SK-N-SH treated with all-trans-retinoic acid at 6 μM for 48 hours (cell line): Measurements from ENCODE around the gene ZNF524.
A peak's percentile ranks its signal among the peaks of the same experiment; 100 is the strongest.

Source experiments
- ATAC-seq: fragments of 200-7000 bp; cut with Tn5 transposase; 3 replicates; pipeline ENCODE4 v1.9.1; 2020; ENCODE audit warnings: mild to moderate bottlenecking, moderate library complexity
- ARNTL ChIP-seq: fragments of 450-650 bp; formaldehyde crosslinking; IDR thresholded peaks from 2 replicates; pipeline ENCODE4 v1.5.0; 2020; ENCODE audit warnings: low read depth, mild to moderate bottlenecking, moderate library complexity, borderline replicate concordance
- BACH2 ChIP-seq: fragments of 250-450 bp; sonication (Bioruptor Pico); IDR thresholded peaks from 2 replicates; pipeline ENCODE4 v1.9.0; 2021; ENCODE audit warnings: mild to moderate bottlenecking, borderline replicate concordance
- CSDC2 ChIP-seq: fragments of 250-450 bp; sonication (Bioruptor Pico); IDR thresholded peaks from 2 replicates; pipeline ENCODE4 v1.5.0; 2020; ENCODE audit warnings: mild to moderate bottlenecking, moderate library complexity
- ESRRG ChIP-seq: fragments of 250-450 bp; sonication (Bioruptor Pico); IDR thresholded peaks from 2 replicates; pipeline ENCODE4 v1.6.1; 2021; ENCODE audit warnings: mild to moderate bottlenecking
- GLIS3 ChIP-seq: fragments of 250-450 bp; sonication (Bioruptor Pico); IDR thresholded peaks from 2 replicates; pipeline ENCODE4 v1.5.0; 2020; ENCODE audit warnings: mild to moderate bottlenecking, moderate library complexity
- ISL1 ChIP-seq: fragments of 250-450 bp; sonication (Bioruptor Pico); IDR thresholded peaks from 2 replicates; pipeline ENCODE4 v2.1.2; 2022; ENCODE audit warnings: mild to moderate bottlenecking, moderate library complexity
- PPARA ChIP-seq: fragments of 250-450 bp; sonication (Bioruptor Pico); IDR thresholded peaks from 2 replicates; pipeline ENCODE4 v1.5.0; 2020; ENCODE audit warnings: mild to moderate bottlenecking, borderline replicate concordance
- RARB ChIP-seq: fragments of 250-450 bp; sonication (Bioruptor Pico); IDR thresholded peaks from 2 replicates; pipeline ENCODE4 v1.8.0; 2021; ENCODE audit warnings: mild to moderate bottlenecking, moderate library complexity
- SNAI2 ChIP-seq: fragments of 250-450 bp; sonication (Bioruptor Pico); IDR thresholded peaks from 2 replicates; pipeline ENCODE4 v1.5.0; 2020; ENCODE audit warnings: mild to moderate bottlenecking, moderate library complexity
- TCF4 ChIP-seq: fragments of 250-450 bp; sonication (Bioruptor Pico); IDR thresholded peaks from 2 replicates; pipeline ENCODE4 v1.8.0; 2021; ENCODE audit warnings: mild to moderate bottlenecking, moderate library complexity, borderline replicate concordance
- ZC3H10 ChIP-seq: fragments of 250-450 bp; sonication (Bioruptor Pico); IDR thresholded peaks from 2 replicates; pipeline ENCODE4 v1.5.1; 2021; ENCODE audit warnings: mild to moderate bottlenecking, moderate library complexity
- ZFP3 ChIP-seq: fragments of 250-450 bp; sonication (Bioruptor Pico); IDR thresholded peaks from 2 replicates; pipeline ENCODE4 v1.5.0; 2020; ENCODE audit warnings: mild to moderate bottlenecking, moderate library complexity
- ZFP30 ChIP-seq: fragments of 450-650 bp; formaldehyde crosslinking; IDR thresholded peaks from 2 replicates; pipeline ENCODE4 v1.5.0; 2022; ENCODE audit warnings: mild to moderate bottlenecking, moderate library complexity
- ZNF70 ChIP-seq: fragments of 450-650 bp; formaldehyde crosslinking; IDR thresholded peaks from 2 replicates; pipeline ENCODE4 v1.5.0; 2020; ENCODE audit warnings: mild to moderate bottlenecking, moderate library complexity
- ZNF8 ChIP-seq: fragments of 450-650 bp; formaldehyde crosslinking; IDR thresholded peaks from 2 replicates; pipeline ENCODE4 v1.5.0; 2020; ENCODE audit warnings: mild to moderate bottlenecking, moderate library complexity
- TF ChIP-seq, protein P1 (sequence below): fragments of 250-450 bp; sonication (Bioruptor Pico); IDR thresholded peaks from 2 replicates; pipeline ENCODE4 v1.5.1; 2021; ENCODE audit warnings: mild to moderate bottlenecking, moderate library complexity
- TF ChIP-seq, protein P2 (sequence below): fragments of 250-450 bp; sonication (Bioruptor Pico); IDR thresholded peaks from 2 replicates; pipeline ENCODE4 v1.8.0; 2020; ENCODE audit warnings: mild to moderate bottlenecking, moderate library complexity, borderline replicate concordance
- TF ChIP-seq, protein P3 (sequence below): fragments of 250-450 bp; sonication (Bioruptor Pico); IDR thresholded peaks from 2 replicates; pipeline ENCODE4 v1.5.0; 2020; ENCODE audit warnings: mild to moderate bottlenecking, moderate library complexity
- TF ChIP-seq, protein P4 (sequence below): fragments of 250-450 bp; sonication (Bioruptor Pico); IDR thresholded peaks from 2 replicates; pipeline ENCODE4 v1.8.0; 2021; ENCODE audit warnings: low read depth, mild to moderate bottlenecking, moderate library complexity, borderline replicate concordance

ZNF524 gene

DNA sequence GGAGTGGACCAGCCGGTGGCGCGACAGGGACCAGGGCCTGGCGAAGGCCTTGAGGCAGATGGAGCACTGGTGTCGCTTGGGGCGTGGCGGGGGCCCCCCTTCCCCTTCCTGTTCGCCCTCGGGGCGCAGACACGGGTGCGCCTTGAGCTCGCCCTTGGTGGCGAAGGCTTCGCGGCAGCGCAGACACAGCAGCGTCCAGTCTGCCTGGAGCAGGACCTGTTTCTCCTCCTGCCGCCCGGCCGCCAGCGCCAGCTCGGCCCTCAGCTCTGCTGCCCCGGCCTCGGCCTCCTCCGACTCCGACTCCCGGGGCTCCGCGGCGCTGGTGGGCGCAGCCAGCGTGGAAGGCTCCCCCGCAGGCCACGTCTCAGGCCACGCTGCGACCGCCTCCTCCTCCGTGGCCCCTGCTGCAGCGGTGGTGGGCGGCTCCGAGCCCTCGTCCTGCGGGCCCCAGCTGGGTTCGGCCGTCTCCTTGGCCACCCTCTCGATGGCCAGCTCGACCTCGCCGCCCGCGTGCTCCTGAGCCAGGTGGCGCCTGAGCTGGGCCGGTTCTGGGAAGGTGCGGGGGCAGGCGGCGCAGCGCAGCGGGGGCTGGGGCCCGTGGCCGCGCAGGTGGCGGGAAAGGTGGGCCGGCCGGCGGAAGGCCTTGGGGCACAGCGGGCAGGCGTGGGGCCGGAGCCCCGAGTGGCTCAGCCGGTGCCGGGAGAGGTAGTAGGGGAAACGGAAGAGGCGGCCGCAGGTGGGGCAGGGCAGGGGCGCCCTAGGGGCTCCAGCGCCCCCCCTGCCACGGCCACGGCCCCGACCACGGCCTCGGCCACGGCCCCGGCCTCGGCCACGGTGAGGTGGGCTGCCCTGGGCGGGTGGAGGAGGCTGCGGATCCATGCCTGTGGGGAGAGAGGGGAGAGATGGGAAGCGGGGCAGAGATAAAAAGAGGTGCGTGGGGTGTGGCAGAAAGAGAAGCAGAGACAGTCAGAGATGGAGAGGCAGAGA is 21.0 kb upstream of the ZNF524 start:
- TF ChIP-seq GLIS3 (CRISPR knock-in tag) (no peak), ISL1 (CRISPR knock-in tag) (no peak), ESRRG (CRISPR knock-in tag) (no peak), CSDC2 (CRISPR knock-in tag) (no peak), ZFP3 (CRISPR knock-in tag) (no peak)
- ATAC-seq = no peak

DNA sequence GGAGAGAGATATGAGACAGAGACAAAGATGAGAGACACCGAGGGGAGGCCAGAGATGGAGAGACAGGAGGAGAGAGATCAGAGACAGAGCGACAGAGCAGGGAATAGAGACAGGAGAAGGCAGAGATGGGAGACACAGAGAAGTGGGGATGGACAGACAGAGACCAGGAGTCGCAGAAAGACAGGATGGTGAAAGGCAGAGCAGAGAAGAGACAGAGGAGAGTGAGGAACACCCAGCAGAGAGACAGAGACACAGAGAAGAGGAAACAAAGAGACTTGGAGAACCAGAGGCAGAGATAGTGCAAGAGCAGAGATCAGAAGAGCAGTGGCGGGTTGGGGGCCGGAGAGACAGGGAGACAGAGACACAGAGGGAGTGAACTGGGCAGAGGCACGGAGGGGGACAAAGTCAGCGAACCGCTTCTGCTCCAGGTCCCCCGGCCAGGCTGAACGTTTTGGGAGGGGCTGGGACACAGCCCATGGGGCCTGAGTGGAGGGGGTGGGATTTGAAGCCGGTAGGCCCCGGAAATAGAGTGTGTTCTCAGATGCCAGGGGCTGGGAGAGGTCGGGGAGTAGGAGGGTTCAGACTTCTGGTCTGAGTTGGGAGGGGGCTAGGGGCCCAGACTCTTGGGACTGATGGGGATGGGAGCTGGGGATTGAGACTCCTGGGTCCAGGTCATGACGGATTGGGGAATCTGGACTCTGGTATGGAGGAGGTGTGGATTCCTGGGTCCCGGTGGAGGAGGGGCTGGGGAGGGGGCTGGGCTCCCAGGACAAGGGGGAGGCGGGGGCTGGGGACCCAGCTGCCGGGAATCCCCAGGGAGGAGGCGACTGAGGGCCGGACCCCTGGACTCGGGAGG is 20.1 kb upstream of the ZNF524 start:
- ATAC-seq = peak; percentile 71
- TF ChIP-seq, protein P1, sequence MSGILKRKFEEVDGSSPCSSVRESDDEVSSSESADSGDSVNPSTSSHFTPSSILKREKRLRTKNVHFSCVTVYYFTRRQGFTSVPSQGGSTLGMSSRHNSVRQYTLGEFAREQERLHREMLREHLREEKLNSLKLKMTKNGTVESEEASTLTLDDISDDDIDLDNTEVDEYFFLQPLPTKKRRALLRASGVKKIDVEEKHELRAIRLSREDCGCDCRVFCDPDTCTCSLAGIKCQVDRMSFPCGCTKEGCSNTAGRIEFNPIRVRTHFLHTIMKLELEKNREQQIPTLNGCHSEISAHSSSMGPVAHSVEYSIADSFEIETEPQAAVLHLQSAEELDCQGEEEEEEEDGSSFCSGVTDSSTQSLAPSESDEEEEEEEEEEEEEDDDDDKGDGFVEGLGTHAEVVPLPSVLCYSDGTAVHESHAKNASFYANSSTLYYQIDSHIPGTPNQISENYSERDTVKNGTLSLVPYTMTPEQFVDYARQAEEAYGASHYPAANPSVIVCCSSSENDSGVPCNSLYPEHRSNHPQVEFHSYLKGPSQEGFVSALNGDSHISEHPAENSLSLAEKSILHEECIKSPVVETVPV (CRISPR knock-in tag) = no peak
- TF ChIP-seq TCF4 (CRISPR knock-in tag) = no peak
- TF ChIP-seq ZFP3 (CRISPR knock-in tag) = no peak

DNA sequence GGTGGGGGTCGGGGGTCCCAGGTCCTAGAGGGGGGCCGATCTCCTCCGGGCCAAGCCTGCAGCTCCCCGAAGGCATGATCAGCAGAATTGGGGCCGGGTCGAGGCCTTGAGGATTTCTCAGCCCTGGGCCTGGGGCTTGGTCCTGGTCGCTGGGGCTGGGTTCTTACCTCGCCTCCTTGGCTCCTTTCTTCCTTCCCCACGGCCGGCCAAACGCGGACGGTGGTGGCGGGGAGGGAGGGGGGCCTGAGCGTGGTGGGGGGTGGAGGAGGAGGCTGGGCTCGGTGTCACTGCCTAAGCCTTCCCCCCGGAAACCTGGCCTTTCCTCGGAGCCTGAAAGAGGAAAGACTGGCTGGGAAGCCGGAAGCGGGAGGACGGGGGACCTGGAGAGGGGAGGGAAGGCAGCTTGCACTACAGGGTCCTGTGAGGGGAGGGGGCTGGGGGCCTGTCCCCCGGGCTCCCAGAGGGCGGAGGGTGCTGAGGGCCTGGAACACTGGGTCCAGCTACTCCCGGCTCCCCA is 19.4 kb upstream of the ZNF524 start, which contains the start of gene ZNF579:
ZNF579 (minus strand) TSS at position 221 of the 517 bp plus-strand sequence. CDS start 1,209 bp downstream, outside the sequence.
- peak; percentile 81 for ATAC-seq
- TF ChIP-seq ZFP30 (CRISPR knock-in tag) (no peak), ZNF70 (no peak), ISL1 (CRISPR knock-in tag) (no peak), PPARA (CRISPR knock-in tag) (no peak), TCF4 (CRISPR knock-in tag) (no peak), RARB (CRISPR knock-in tag) (no peak), BACH2 (CRISPR knock-in tag) (no peak), ZC3H10 (CRISPR knock-in tag) (no peak), ZFP3 (CRISPR knock-in tag) (no peak), ARNTL (CRISPR knock-in tag) (no peak), SNAI2 (CRISPR knock-in tag) (no peak), ZNF8 (CRISPR knock-in tag) (no peak), GLIS3 (CRISPR knock-in tag) (no peak)
- TF ChIP-seq, protein P1 (CRISPR knock-in tag) = no peak
- TF ChIP-seq, protein P2, sequence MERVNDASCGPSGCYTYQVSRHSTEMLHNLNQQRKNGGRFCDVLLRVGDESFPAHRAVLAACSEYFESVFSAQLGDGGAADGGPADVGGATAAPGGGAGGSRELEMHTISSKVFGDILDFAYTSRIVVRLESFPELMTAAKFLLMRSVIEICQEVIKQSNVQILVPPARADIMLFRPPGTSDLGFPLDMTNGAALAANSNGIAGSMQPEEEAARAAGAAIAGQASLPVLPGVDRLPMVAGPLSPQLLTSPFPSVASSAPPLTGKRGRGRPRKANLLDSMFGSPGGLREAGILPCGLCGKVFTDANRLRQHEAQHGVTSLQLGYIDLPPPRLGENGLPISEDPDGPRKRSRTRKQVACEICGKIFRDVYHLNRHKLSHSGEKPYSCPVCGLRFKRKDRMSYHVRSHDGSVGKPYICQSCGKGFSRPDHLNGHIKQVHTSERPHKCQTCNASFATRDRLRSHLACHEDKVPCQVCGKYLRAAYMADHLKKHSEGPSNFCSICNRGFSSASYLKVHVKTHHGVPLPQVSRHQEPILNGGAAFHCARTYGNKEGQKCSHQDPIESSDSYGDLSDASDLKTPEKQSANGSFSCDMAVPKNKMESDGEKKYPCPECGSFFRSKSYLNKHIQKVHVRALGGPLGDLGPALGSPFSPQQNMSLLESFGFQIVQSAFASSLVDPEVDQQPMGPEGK = no peak
- TF ChIP-seq, protein P3, sequence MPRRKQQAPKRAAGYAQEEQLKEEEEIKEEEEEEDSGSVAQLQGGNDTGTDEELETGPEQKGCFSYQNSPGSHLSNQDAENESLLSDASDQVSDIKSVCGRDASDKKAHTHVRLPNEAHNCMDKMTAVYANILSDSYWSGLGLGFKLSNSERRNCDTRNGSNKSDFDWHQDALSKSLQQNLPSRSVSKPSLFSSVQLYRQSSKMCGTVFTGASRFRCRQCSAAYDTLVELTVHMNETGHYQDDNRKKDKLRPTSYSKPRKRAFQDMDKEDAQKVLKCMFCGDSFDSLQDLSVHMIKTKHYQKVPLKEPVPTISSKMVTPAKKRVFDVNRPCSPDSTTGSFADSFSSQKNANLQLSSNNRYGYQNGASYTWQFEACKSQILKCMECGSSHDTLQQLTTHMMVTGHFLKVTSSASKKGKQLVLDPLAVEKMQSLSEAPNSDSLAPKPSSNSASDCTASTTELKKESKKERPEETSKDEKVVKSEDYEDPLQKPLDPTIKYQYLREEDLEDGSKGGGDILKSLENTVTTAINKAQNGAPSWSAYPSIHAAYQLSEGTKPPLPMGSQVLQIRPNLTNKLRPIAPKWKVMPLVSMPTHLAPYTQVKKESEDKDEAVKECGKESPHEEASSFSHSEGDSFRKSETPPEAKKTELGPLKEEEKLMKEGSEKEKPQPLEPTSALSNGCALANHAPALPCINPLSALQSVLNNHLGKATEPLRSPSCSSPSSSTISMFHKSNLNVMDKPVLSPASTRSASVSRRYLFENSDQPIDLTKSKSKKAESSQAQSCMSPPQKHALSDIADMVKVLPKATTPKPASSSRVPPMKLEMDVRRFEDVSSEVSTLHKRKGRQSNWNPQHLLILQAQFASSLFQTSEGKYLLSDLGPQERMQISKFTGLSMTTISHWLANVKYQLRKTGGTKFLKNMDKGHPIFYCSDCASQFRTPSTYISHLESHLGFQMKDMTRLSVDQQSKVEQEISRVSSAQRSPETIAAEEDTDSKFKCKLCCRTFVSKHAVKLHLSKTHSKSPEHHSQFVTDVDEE (CRISPR knock-in tag) = no peak
- TF ChIP-seq, protein P4, sequence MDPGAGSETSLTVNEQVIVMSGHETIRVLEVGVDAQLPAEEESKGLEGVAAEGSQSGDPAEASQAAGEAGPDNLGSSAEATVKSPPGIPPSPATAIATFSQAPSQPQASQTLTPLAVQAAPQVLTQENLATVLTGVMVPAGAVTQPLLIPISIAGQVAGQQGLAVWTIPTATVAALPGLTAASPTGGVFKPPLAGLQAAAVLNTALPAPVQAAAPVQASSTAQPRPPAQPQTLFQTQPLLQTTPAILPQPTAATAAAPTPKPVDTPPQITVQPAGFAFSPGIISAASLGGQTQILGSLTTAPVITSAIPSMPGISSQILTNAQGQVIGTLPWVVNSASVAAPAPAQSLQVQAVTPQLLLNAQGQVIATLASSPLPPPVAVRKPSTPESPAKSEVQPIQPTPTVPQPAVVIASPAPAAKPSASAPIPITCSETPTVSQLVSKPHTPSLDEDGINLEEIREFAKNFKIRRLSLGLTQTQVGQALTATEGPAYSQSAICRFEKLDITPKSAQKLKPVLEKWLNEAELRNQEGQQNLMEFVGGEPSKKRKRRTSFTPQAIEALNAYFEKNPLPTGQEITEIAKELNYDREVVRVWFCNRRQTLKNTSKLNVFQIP (CRISPR knock-in tag) = no peak
